ENCODE results near the gene NOXO1.

- TF ChIP-seq, protein P1, sequence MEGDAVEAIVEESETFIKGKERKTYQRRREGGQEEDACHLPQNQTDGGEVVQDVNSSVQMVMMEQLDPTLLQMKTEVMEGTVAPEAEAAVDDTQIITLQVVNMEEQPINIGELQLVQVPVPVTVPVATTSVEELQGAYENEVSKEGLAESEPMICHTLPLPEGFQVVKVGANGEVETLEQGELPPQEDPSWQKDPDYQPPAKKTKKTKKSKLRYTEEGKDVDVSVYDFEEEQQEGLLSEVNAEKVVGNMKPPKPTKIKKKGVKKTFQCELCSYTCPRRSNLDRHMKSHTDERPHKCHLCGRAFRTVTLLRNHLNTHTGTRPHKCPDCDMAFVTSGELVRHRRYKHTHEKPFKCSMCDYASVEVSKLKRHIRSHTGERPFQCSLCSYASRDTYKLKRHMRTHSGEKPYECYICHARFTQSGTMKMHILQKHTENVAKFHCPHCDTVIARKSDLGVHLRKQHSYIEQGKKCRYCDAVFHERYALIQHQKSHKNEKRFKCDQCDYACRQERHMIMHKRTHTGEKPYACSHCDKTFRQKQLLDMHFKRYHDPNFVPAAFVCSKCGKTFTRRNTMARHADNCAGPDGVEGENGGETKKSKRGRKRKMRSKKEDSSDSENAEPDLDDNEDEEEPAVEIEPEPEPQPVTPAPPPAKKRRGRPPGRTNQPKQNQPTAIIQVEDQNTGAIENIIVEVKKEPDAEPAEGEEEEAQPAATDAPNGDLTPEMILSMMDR (IDR thresholded peaks at IDR 0.05) = no peak
- peak in 1 of 2 donors; percentile 42 for TF ChIP-seq POLR2A (IDR thresholded peaks at IDR 0.05)
Observed at GRCh38 chr16:2026461-2027023, 45.3 kb upstream of the NOXO1 start, which contains the start of gene NHERF2.

Measured in thyroid gland (tissue), 4 donors.